Measurements from ENCODE around the gene KNCN. TPM values are rescaled to one million over a fixed set of nuclear protein-coding genes. Genes with fewer than 3 reads are reported as not detected.

KNCN gene
- total RNA-seq, 3 donors from 2014 or later = not detected

DNA sequence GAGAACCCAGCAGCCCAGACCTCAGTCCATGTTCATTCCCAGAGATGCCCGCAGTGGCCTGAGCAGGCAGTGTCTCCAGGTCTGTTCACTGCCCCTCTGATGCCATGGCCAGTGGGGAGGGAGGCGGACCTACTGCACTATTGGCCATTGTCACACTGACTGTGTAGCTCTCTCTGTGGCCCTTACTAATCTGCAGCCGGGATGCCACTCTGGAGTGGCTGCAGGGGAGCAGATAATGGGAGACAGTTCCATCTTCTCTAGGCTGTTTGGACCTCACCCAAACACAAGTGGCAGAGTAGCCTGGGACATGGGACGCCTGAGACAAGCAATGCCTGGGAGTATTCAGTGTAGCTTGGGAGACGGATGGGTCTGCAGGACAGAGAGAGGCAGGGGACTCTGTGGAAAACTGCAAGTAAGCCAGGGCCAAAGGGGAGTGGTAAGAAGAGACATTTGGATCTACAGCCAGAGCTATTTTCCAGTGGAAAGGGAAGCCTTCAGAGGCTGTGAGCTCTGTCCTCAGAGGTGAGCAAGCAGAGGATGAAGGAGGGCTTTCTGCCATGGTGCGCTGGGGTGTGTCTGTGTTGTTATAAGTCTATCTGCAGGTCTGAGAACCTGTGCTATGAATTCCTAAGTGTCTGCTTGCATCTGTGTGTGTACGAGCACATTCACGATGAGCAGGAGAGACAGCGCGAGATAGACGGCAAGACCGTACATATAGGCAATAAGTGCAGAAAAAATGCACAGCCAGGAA is 35.1 kb downstream of the KNCN start:
- intact Hi-C loops (cut with DNase I; ENCODE audit: low total_unique reads) = no loop called here
- Histone ChIP-seq H3K4me3 (peak overlapping the region in 1 of 3 donors; percentile 27), H3K36me3 (no peaks in the 10 kb centered on the region), H3K9me3 (no peaks in the 10 kb centered on the region), H3K27me3 (no peaks in the 10 kb centered on the region), H3K4me1 (no peaks in the 10 kb centered on the region), H3K27ac (no peak overlapping the region)
- TF ChIP-seq POLR2AphosphoS5 (IDR thresholded peaks at IDR 0.05) (no peak), POLR2A (IDR thresholded peaks at IDR 0.05) (no peak)
- TF ChIP-seq, protein P1, sequence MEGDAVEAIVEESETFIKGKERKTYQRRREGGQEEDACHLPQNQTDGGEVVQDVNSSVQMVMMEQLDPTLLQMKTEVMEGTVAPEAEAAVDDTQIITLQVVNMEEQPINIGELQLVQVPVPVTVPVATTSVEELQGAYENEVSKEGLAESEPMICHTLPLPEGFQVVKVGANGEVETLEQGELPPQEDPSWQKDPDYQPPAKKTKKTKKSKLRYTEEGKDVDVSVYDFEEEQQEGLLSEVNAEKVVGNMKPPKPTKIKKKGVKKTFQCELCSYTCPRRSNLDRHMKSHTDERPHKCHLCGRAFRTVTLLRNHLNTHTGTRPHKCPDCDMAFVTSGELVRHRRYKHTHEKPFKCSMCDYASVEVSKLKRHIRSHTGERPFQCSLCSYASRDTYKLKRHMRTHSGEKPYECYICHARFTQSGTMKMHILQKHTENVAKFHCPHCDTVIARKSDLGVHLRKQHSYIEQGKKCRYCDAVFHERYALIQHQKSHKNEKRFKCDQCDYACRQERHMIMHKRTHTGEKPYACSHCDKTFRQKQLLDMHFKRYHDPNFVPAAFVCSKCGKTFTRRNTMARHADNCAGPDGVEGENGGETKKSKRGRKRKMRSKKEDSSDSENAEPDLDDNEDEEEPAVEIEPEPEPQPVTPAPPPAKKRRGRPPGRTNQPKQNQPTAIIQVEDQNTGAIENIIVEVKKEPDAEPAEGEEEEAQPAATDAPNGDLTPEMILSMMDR (IDR thresholded peaks at IDR 0.05) = no peak
- DNase-seq (ENCODE audit: low spot score in 2 of 2) = no peak

DNA sequence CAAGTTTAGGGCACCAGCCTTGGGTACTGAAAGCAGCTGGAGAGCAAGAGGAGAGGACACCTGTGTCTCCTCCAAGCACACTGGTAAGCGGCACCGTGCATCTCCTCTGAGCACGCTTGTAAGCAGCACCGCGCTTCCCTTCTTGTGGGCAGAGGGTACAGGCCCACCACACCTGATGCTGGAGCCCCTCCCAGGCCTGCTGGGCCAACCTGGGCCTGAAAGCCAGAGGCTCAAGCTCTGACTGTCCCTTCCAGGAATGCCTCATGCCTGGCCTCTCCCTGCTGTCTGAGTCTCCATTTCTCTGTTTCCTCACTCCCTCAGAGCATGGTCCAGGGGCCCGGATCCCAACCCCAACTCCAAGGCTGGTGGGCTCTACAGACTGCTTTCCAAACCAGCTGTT is 35.9 kb downstream of the KNCN start:
- Histone ChIP-seq H3K27ac (no peak overlapping the region), H3K9me3 (no peaks in the 10 kb centered on the region), H3K4me1 (no peaks in the 10 kb centered on the region), H3K4me3 (no peak overlapping the region), H3K36me3 (no peaks in the 10 kb centered on the region), H3K27me3 (no peaks in the 10 kb centered on the region)
- no peak for TF ChIP-seq POLR2AphosphoS5 (IDR thresholded peaks at IDR 0.05)
- TF ChIP-seq, protein P1 (IDR thresholded peaks at IDR 0.05) = no peak
- TF ChIP-seq POLR2A (IDR thresholded peaks at IDR 0.05) = no peak
- intact Hi-C loops (cut with DNase I; ENCODE audit: low total_unique reads) = no loop called here
- DNase-seq (ENCODE audit: low spot score in 2 of 2) = no peak

DNA sequence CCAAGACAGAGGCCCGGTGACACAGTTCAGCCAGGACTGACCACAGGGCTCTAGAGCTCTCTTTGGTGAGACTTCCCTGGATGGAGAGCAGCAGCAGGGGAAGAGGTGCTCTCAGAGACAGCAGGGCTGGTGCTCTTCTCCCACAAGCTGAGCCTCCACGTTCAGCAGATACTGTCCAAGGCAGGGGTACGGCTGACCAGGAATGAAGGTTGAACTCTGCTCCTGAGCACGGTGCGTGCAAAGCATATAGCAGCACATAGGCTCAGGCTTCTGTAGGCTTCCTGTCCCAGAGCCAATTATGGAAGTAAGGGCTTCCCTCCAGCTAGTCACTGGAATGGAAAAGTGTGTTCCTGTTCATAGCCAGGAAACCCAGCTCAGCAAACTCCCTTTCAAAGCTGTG is 37.9 kb downstream of the KNCN start:
- TF ChIP-seq POLR2A (IDR thresholded peaks at IDR 0.05) (no peak), POLR2AphosphoS5 (IDR thresholded peaks at IDR 0.05) (no peak)
- TF ChIP-seq, protein P1 (IDR thresholded peaks at IDR 0.05) = no peak
- H3K27ac ChIP-seq = no peak overlapping the region
- DNase-seq (ENCODE audit: low spot score in 2 of 2) = no peak
- no peak overlapping the region for H3K4me3 ChIP-seq
- intact Hi-C loops (cut with DNase I; ENCODE audit: low total_unique reads) = loop anchor here (5.0 kb wide), 1 partner anchor 1511 kb away; no protein-coding TSS in a partner anchor
- no peaks in the 10 kb centered on the region for H3K36me3 ChIP-seq
- no peaks in the 10 kb centered on the region for H3K9me3 ChIP-seq
- no peaks in the 10 kb centered on the region for H3K27me3 ChIP-seq
- H3K4me1 ChIP-seq = no peaks in the 10 kb centered on the region

DNA sequence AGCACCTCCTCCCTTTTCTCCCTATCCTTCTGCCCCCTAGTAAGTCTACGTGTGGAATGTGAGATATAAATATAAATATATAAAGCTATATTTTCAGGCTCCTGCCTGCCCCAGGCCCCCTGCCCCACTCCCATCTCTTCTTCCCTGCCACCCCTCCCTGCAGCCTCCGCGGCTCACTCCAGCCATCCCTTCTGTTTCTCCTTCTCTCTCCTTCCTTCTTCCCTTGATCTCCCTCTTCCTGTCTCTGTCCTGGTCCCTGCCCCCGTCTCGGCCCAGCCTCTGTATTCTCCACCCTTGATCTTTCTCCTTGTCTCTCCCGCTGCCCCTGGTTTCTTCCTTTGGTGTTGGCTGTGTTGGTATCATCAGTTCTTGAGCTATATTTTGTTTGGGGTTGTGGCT is 38.7 kb downstream of the KNCN start:
- Histone ChIP-seq H3K4me3 (no peak overlapping the region), H3K4me1 (no peaks in the 10 kb centered on the region), H3K9me3 (no peaks in the 10 kb centered on the region), H3K27ac (no peak overlapping the region), H3K36me3 (no peaks in the 10 kb centered on the region), H3K27me3 (no peaks in the 10 kb centered on the region)
- intact Hi-C loops (cut with DNase I; ENCODE audit: low total_unique reads) = loop anchor here (5.0 kb wide), 1 partner anchor 1510 kb away; no protein-coding TSS in a partner anchor
- TF ChIP-seq, protein P1 (IDR thresholded peaks at IDR 0.05) = no peak
- TF ChIP-seq POLR2AphosphoS5 (IDR thresholded peaks at IDR 0.05) (no peak), POLR2A (IDR thresholded peaks at IDR 0.05) (no peak)
- DNase-seq (ENCODE audit: low spot score in 2 of 2) = no peak

DNA sequence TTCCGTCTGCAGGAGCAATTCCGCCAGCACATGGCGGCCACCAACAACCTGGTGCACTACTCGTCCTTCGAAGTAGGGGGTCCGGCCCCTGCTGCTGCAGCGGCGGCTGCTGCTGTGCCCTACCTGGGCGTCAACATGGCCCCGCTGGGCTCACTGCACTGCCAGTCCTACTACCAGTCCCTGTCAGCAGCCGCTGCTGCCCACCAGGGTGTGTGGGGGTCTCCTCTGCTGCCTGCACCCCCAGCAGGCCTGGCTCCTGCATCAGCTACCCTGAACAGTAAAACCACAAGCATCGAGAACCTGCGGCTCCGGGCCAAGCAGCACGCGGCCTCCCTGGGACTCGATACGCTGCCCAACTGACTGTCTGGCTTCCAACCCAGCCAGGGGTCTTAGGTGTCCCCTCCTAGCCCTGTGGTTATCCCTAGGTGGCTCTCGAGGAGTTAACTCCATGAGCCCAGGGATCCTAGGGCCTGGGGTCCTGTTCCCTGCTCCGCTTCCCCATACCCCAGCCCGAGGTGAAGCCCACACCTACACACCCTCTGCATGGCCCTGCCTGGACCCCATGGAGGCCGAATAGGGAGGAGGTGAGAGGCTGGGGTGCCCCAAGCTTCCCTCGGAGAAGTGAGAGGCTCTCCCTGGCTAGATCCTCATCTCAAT is 39.2 kb downstream of the KNCN start:
- no peak for TF ChIP-seq POLR2A (IDR thresholded peaks at IDR 0.05)
- TF ChIP-seq, protein P1 (IDR thresholded peaks at IDR 0.05) = no peak
- no peak for TF ChIP-seq POLR2AphosphoS5 (IDR thresholded peaks at IDR 0.05)
- DNase-seq (ENCODE audit: low spot score in 2 of 2) = no peak
- Histone ChIP-seq H3K27ac (no peak overlapping the region), H3K36me3 (no peaks in the 10 kb centered on the region), H3K4me3 (no peak overlapping the region), H3K27me3 (no peaks in the 10 kb centered on the region), H3K9me3 (no peaks in the 10 kb centered on the region), H3K4me1 (no peaks in the 10 kb centered on the region)
- intact Hi-C loops (cut with DNase I; ENCODE audit: low total_unique reads) = loop anchor here (5.0 kb wide), 1 partner anchor 1510 kb away; no protein-coding TSS in a partner anchor

Data from breast epithelium (tissue), 4 donors.